Measurements from ENCODE around the gene VMP1.

VMP1 gene

GRCh38 chr17:59707149-59707970 lies at the start of gene VMP1, which contains the start of gene PTRH2:
Gene VMP1, plus strand, starts transcription at chr17:59707654. Its CDS starts 23,793 bp downstream, at chr17:59731447.
Gene PTRH2, minus strand, starts transcription at chr17:59707430. Its CDS starts 9,452 bp downstream, at chr17:59697978.
- DNase-seq (ENCODE audit: low read depth in 2 of 2), result peak; percentile 93 to 95

DNA sequence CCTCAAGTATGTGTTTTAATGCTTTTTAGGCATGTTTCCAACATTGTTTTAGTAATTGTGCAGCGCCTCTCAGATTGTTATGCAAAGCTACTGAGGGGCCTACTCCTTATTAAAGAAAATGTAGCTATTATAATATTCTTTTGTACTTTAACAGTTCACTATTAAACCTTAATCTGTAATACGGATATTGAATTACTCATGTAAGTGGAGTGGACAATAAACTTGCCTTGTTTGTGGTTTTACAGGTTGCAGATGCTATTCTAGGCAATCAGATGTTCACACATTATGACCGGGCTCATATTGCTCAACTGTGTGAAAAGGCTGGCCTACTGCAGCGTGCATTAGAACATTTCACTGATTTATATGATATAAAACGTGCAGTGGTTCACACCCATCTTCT lies 41.2 kb upstream of the VMP1 start:
- no peak for DNase-seq (ENCODE audit: low read depth in 2 of 2)

DNA sequence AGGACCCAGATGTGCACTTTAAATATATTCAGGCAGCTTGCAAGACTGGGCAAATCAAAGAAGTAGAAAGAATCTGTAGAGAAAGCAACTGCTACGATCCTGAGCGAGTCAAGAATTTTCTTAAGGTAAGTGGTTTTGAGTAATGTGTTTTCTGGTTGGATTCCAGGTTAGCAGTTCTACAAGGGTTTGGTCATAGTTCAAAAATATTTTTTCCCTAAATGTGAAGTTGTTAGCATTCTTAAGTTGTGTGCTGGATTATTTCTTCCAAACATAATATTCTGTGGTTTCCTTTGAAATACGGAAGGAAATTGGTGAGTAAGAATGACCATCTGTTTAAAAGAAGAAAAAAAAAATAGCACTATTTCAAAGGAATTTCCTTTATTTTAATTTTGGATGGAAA lies 38.6 kb upstream of the VMP1 start:
- no peak for DNase-seq (ENCODE audit: low read depth in 2 of 2)

- DNase-seq (ENCODE audit: low read depth in 2 of 2), result no peak
Observed at GRCh38 chr17:59669411-59669810, 38.0 kb upstream of the VMP1 start.

GRCh38 chr17:59669944-59670343 lies 37.5 kb upstream of the VMP1 start:
- no peak for DNase-seq (ENCODE audit: low read depth in 2 of 2)

DNA sequence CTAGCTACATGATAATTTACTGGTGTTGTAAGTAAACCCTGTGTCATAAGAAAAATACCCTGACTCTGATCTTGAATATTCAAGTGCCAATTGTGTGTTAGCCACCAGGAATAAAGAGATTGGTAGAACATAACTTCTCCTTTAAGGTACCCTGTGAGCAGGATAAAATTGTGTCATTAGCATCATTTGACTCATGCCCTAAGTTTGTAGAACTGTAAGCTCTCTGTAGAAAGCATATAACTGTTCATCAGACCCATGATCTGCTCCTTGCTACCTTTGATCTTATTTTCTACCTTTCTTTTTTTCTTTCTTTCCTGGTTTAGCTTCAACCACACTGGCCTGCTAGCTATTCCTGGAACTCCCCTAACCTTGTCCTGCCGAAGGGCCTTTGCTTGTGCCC lies 36.1 kb upstream of the VMP1 start:
- no peak for DNase-seq (ENCODE audit: low read depth in 2 of 2)

GRCh38 chr17:59675231-59675630 lies 32.2 kb upstream of the VMP1 start:
- no peak for DNase-seq (ENCODE audit: low read depth in 2 of 2)

GRCh38 chr17:59676716-59677115 lies 30.7 kb upstream of the VMP1 start:
- no peak for DNase-seq (ENCODE audit: low read depth in 2 of 2)

GRCh38 chr17:59678918-59679317 lies 28.5 kb upstream of the VMP1 start:
- no peak for DNase-seq (ENCODE audit: low read depth in 2 of 2)

DNA sequence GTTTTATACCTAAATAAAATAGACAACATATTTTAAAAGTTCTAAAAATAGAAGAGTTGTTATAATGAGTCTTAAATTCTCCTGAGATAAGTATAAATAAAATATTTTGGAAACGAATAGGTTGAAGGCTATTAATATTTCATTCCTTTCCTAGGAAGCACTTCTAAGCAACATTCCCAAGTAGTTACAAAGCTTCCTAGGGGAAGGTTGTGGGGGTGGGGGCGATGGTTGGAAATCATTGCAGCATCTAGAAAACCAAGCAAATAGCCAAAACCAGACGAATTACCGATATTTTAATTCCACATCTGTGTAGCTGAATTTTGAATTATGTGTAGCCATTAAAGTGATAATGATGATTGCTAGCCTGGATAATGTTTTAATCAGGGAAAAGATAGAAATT lies 27.1 kb upstream of the VMP1 start:
- no peak for DNase-seq (ENCODE audit: low read depth in 2 of 2)

DNA sequence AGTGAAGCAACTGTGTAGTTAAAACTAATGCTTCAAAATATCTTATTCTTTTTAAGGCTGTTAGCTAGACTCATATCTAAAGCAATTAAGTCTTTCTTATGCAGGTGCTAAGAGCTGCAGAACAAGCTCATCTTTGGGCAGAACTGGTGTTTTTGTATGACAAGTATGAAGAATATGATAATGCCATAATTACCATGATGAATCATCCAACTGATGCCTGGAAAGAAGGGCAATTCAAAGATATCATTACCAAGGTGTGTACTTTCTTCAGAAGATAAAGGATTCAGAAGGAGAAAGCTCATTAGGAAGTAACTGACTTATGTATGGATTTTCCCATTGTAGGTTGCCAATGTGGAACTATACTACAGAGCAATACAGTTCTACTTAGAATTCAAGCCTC lies 24.2 kb upstream of the VMP1 start:
- no peak for DNase-seq (ENCODE audit: low read depth in 2 of 2)

- DNase-seq (ENCODE audit: low read depth in 2 of 2), result no peak
Observed at GRCh38 chr17:59684967-59685366, 22.5 kb upstream of the VMP1 start.

GRCh38 chr17:59688008-59688407 lies 19.4 kb upstream of the VMP1 start:
- DNase-seq (ENCODE audit: low read depth in 2 of 2), result no peak

DNA sequence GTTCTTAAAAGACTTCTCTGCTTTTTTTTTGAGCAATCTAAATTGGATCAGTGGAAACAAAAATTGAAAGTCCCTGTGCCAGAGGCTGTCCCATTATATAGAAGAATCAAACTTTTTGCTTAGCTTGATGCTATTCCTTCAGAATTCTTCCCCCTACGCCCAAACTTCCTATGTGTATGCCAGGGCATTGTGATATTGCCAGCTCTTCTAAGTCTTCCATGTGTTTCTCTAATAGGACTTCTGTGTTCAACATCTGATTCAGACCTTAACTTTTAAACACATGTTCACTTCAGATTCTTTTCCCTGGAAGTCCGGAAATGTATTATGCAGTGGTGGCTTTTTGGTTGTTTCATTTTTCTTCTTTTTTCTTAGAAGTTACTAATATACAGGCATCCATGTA lies 19.0 kb upstream of the VMP1 start:
- DNase-seq (ENCODE audit: low read depth in 2 of 2), result no peak

DNA sequence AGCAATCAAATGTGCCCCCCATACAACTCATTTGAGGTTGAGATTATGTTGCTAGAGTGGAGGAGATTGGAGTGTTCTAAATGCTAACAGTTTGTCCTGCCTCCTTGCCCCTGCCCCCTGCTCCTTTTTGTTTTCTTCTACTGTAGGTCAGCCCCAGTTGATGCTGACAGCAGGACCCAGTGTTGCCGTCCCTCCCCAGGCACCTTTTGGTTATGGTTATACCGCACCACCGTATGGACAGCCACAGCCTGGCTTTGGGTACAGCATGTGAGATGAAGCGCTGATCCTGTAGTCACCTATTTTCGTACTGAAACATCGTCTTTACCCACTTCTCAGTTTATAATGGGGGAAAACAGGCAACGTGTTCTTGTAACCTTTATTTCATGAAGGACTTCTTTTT lies 13.9 kb upstream of the VMP1 start:
- DNase-seq (ENCODE audit: low read depth in 2 of 2), result no peak

GRCh38 chr17:59694344-59694743 lies 13.1 kb upstream of the VMP1 start:
- no peak for DNase-seq (ENCODE audit: low read depth in 2 of 2)

GRCh38 chr17:59695945-59696681 lies 11.3 kb upstream of the VMP1 start:
- DNase-seq (ENCODE audit: low read depth in 2 of 2), result no peak

DNA sequence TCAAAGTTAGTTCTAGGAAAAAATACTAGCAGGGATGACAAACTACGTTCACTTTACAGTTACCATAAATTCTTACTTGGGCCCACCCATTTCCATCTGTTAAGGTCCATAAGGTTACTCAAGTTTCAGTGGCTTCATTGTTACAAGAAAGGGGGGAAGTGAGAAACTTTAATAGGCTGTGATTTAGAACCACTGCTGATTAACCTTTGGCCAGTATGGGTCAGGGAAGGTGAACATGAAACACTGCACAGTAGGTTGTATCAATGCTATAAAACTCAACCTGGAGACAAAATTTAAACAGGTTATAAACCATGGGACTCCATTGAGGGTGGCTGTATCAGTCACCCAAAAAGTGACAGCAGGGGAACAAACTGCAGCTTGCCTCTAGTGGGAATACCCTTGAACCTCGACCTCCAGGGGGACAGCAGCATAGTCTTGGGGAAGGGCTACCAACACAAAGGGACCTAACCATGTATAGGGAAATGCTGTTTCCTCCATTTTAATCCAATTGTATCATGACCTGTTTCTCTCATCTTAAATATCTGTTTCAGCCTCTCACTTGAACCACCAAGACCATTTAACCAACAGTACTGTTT lies 10.7 kb upstream of the VMP1 start:
- DNase-seq (ENCODE audit: low read depth in 2 of 2), result no peak

DNA sequence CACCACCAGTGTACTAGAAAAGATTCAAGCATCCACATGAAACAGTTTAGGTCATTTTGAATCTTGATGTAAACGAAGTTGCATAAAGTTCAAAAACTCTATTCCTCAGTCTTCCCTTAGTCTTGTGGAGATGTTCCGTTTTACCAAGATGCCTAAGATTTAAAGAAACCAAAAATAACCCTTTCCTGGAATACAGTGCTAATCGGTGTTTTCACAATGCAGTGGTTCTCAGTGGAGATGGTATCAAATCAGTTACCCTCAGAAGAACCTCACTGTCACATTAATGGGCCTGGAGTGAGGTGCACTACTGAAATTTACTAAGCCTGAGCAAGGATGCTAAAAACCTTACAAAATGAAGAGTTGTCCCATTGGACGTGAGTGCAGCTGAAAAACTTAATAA lies 9.3 kb upstream of the VMP1 start:
- DNase-seq (ENCODE audit: low read depth in 2 of 2), result no peak

DNA sequence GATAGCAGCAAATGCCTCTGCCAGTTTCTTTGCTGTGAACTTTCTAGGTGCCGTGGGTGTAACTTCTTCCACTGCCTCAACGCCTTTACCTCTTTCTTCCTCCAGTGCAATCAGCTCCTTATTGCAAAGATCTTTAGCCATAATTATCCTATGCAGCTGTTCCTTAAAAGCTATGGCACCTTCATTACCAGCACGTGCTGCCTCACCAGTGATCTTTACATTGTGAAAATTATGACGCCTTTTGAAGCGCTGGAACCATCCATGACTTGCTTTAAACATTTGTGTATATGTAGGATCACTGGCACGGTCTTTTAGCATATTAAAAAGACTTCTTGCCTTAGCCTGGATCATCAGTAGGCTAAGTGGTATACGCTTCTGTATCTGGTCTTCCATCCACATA lies 8.2 kb upstream of the VMP1 start:
- DNase-seq (ENCODE audit: low read depth in 2 of 2), result no peak

DNA sequence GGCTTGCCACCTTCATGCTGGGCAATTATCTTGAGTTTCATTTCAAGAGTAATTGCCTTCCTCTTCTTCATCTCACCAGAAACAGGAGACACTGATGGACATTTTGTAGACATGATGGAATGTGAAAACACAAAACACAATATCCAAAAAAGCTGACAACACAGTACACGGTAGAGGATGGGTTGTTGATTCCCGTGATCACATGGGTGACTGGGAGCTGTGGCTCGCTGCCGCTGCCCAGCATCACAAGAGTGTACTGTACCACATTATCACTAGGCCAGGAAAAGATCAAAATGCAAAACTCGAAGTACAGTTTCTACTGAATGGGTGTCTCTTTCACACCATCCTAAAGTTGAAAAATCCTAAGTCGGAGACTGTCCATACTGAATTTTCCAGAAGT lies 7.7 kb upstream of the VMP1 start:
- DNase-seq (ENCODE audit: low read depth in 2 of 2), result no peak

DNA sequence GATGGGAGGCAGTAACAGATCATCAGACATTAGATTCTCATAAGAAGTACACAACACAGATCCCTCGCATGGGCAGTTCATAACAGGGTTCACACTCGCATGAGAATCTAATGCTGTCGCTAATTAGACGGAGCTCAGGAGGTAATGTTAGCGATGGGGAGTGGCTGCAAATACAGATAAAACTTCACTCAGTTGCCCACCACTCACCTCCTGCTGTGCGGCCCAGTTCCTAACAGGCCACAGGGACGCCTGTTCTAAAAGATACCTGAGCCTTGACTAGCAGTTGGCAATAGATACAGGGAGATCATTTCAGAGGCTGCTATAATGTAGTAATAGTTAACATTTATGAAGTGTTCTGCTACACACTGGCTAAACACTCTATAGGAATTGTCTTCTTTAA lies 5.2 kb upstream of the VMP1 start:
- no peak for DNase-seq (ENCODE audit: low read depth in 2 of 2)

GRCh38 chr17:59707971-59708430 lies 547 bp downstream of the VMP1 start:
- DNase-seq (ENCODE audit: low read depth in 2 of 2), result no peak
